Liver (tissue), 3 donors: ENCODE results near the gene BOD1L1.

Source experiments
- EGR1 ChIP-seq, 2 donors: IDR thresholded peaks; 2 replicates each; pipeline ENCODE4 v1.6.1; 2016 to 2018; ENCODE audit warnings: antibody characterized with exemption in 2 of 2, low read depth in 2 of 2
- JUND ChIP-seq, 2 donors: IDR thresholded peaks; 2 replicates each; pipeline ENCODE4 v1.6.1; 2016; ENCODE audit warnings: antibody characterized with exemption in 2 of 2
- MAX ChIP-seq: IDR thresholded peaks from 2 replicates; pipeline ENCODE4 v1.6.1; 2016; ENCODE audit warnings: antibody characterized with exemption
- RAD21 ChIP-seq, 2 donors: IDR thresholded peaks; 2 replicates each; pipeline ENCODE4 v1.6.1; 2016; ENCODE audit warnings: antibody characterized with exemption in 2 of 2, mild to moderate bottlenecking in 2 of 2
- SP1 ChIP-seq: IDR thresholded peaks from 2 replicates; pipeline ENCODE4 v1.6.1; 2018; ENCODE audit warnings: antibody characterized with exemption, mild to moderate bottlenecking
- TAF1 ChIP-seq: conservative IDR thresholded peaks from 2 replicates; pipeline ENCODE4 v1.6.1; 2016; ENCODE audit warnings: antibody characterized with exemption, mild to moderate bottlenecking
- YY1 ChIP-seq: IDR thresholded peaks from 2 replicates; pipeline ENCODE4 v1.6.1; 2016; ENCODE audit warnings: antibody characterized with exemption, mild to moderate bottlenecking
- ZBTB33 ChIP-seq: IDR thresholded peaks from 2 replicates; pipeline ENCODE4 v1.6.1; 2016; ENCODE audit warnings: antibody characterized with exemption
- TF ChIP-seq, protein P1 (sequence below): fragments of 150-350 bp; IDR thresholded peaks from 2 replicates; pipeline ENCODE4 v1.5.1; 2017; ENCODE audit warnings: improper control_type of control experiment, low read depth, low read length; ENCODE audit not compliant: missing input control
- TF ChIP-seq, protein P2 (sequence below): IDR thresholded peaks from 2 replicates; pipeline ENCODE4 v1.6.1; 2016; ENCODE audit warnings: antibody characterized with exemption, mild to moderate bottlenecking
- TF ChIP-seq, protein P3 (sequence below): IDR thresholded peaks from 2 replicates; pipeline ENCODE4 v1.6.1; 2016; ENCODE audit warnings: antibody characterized with exemption
- donor health status: healthy.
- donor health status: healthy.

DNA sequence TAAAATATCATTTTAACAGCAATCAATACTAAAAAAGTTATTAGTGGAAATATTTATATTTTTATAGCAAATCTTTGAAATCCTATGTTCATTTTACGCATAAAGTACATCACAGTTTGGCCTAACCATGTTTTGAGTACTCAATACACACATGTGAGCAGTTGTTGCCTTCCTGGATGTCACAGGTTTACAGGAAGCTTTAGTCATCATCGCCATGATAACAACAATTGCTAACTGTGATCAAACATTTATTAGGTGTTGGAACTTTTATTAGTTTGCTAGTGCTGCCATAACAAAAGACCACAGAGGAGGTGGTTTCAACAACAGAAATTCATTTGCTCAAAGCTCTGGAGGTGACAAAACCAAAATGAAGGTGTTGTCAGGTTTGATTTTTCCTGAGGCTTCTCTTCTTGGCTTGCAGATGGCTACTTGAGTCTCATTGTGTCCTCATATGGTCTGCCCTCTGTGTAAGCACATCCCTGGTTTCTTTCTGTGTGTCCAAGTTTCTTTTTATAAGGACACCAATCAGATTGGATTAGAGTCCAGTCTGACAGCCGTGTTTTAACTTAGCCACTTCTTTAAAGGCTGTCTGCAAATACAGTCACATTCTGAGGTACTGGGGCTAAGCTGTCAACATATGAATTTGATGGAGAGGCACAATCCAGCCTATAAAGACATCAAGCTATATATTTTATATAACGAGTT lies 43.1 kb upstream of the BOD1L1 start:
- TF ChIP-seq, protein P1, sequence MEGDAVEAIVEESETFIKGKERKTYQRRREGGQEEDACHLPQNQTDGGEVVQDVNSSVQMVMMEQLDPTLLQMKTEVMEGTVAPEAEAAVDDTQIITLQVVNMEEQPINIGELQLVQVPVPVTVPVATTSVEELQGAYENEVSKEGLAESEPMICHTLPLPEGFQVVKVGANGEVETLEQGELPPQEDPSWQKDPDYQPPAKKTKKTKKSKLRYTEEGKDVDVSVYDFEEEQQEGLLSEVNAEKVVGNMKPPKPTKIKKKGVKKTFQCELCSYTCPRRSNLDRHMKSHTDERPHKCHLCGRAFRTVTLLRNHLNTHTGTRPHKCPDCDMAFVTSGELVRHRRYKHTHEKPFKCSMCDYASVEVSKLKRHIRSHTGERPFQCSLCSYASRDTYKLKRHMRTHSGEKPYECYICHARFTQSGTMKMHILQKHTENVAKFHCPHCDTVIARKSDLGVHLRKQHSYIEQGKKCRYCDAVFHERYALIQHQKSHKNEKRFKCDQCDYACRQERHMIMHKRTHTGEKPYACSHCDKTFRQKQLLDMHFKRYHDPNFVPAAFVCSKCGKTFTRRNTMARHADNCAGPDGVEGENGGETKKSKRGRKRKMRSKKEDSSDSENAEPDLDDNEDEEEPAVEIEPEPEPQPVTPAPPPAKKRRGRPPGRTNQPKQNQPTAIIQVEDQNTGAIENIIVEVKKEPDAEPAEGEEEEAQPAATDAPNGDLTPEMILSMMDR = no peak
- TF ChIP-seq, protein P2, sequence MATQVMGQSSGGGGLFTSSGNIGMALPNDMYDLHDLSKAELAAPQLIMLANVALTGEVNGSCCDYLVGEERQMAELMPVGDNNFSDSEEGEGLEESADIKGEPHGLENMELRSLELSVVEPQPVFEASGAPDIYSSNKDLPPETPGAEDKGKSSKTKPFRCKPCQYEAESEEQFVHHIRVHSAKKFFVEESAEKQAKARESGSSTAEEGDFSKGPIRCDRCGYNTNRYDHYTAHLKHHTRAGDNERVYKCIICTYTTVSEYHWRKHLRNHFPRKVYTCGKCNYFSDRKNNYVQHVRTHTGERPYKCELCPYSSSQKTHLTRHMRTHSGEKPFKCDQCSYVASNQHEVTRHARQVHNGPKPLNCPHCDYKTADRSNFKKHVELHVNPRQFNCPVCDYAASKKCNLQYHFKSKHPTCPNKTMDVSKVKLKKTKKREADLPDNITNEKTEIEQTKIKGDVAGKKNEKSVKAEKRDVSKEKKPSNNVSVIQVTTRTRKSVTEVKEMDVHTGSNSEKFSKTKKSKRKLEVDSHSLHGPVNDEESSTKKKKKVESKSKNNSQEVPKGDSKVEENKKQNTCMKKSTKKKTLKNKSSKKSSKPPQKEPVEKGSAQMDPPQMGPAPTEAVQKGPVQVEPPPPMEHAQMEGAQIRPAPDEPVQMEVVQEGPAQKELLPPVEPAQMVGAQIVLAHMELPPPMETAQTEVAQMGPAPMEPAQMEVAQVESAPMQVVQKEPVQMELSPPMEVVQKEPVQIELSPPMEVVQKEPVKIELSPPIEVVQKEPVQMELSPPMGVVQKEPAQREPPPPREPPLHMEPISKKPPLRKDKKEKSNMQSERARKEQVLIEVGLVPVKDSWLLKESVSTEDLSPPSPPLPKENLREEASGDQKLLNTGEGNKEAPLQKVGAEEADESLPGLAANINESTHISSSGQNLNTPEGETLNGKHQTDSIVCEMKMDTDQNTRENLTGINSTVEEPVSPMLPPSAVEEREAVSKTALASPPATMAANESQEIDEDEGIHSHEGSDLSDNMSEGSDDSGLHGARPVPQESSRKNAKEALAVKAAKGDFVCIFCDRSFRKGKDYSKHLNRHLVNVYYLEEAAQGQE = no peak
- TF ChIP-seq JUND (IDR thresholded peaks at IDR 0.05) = no peak
- no peak for TF ChIP-seq ZBTB33
- TF ChIP-seq YY1 = no peak
- no peak for TF ChIP-seq RAD21 (IDR thresholded peaks at IDR 0.05)
- TF ChIP-seq MAX = no peak
- no peak for TF ChIP-seq TAF1
- no peak for TF ChIP-seq SP1
- TF ChIP-seq, protein P3, sequence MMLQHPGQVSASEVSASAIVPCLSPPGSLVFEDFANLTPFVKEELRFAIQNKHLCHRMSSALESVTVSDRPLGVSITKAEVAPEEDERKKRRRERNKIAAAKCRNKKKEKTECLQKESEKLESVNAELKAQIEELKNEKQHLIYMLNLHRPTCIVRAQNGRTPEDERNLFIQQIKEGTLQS = no peak
- no peak for TF ChIP-seq EGR1 (IDR thresholded peaks at IDR 0.05; ENCODE audit: low read depth in 2 of 2)
